Fibroblast of peridontal ligament (primary cell): Measurements from ENCODE around the gene HOXC12.

ENCODE experiments used
- DNase-seq: peaks from one replicate; pipeline ENCODE4 v3.0.0-alpha.2; 2010; ENCODE audit errors: extremely low read depth

The HOXC12 gene

GRCh38 chr12:54007538-54008259 is 53.0 kb downstream of the HOXC12 start:
- DNase-seq, result no peak

DNA sequence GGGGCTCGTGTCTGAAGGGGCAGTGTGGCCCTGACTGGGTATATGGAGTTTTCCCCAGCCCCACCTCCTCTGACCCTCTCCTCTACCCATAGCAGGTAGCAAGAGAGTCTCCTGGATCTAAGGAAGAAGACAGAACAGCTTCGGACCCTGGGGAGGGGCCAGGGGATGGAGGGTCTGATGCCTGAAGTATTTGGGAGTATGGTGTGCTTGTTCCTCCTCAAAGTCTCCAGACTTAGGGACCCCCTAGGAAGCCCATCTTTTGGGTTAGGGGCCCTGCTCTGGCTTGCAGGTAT is 53.5 kb downstream of the HOXC12 start:
- no peak for DNase-seq
